Adipose tissue (tissue), 3 donors: ENCODE results near the gene KLRC2. TPM values are rescaled to one million over a fixed set of nuclear protein-coding genes. Genes with fewer than 3 reads are reported as not detected.
"Not testable (repeated sequence)": the region's sequence is repeated elsewhere in the genome, so short reads cannot be mapped to it uniquely, and the experiment has no call there.

Experiments
- H3K27ac ChIP-seq: one replicate; pipeline ENCODE4 v1.5.1; 2013; ENCODE audit warnings: low read depth, low read length
- WGBS, 3 donors: extraction: QIAGEN DNeasy Blood & Tissue Kit; methylation state at CpG; one replicate each; pipeline ENCODE4 v1.1.7; 2013; 5-methylcytosine and 5-hydroxymethylcytosine counted together
- polyA plus RNA-seq, 3 donors: library from polyadenylated mRNA; stranded (reverse); fragments of 200-250 nt; gene quantifications; one replicate each; pipeline ENCODE4 v1.2.3, GENCODE V29; 2013
- donor health status: healthy with polysubstance abuse.
- donor health status: Bipolar disorder and iron deficiency.
- donor health status: healthy.

Gene KLRC2
- under 1 TPM in 2 of 3 donors, not detected in 1; 0.06 to 0.30 TPM for polyA plus RNA-seq

- 23 to 44% (median 37%) methylated on average over 3 of the region's 3 CpGs for WGBS, 3 donors
- H3K27ac ChIP-seq: not testable (repeated sequence)
Measured at GRCh38 chr12:10435816-10436215, at the start of gene KLRC2. Gene KLRC2 (minus strand): TSS chr12:10436010. CDS start chr12:10435986, 24 bp downstream.

- WGBS, 3 donors: 38 to 71% (median 52%) methylated on average over 2 of the region's 2 CpGs
- not testable (repeated sequence) for H3K27ac ChIP-seq
Measured at GRCh38 chr12:10481901-10482300, 46.1 kb upstream of the KLRC2 start.

- H3K27ac ChIP-seq: not testable (repeated sequence)
- WGBS, 3 donors: 87 to 90% (median 88%) methylated on average over 5 of the region's 5 CpGs
Measured at GRCh38 chr12:10472808-10473207, 37.0 kb upstream of the KLRC2 start.

- no peak overlapping the region for H3K27ac ChIP-seq
- WGBS, 3 donors: 83 to 93% (median 86%) methylated on average over 1 of the region's 1 CpG
Measured at GRCh38 chr12:10469701-10470100, 33.9 kb upstream of the KLRC2 start.

- 82 to 90% (median 89%) methylated on average over 4 of the region's 4 CpGs for WGBS, 3 donors
- no peak overlapping the region for H3K27ac ChIP-seq
Measured at GRCh38 chr12:10466311-10466710, 30.5 kb upstream of the KLRC2 start.

GRCh38 chr12:10457760-10458159, 21.9 kb upstream of the KLRC2 start:
- WGBS, 3 donors: 83 to 94% (median 93%) methylated on average over 3 of the region's 3 CpGs
- no peak overlapping the region for H3K27ac ChIP-seq

GRCh38 chr12:10456856-10457255, 21.0 kb upstream of the KLRC2 start:
- H3K27ac ChIP-seq: no peak overlapping the region
- WGBS, 3 donors: 76 to 92% (median 91%) methylated on average over 2 of the region's 2 CpGs

- WGBS, 3 donors: 86 to 95% (median 89%) methylated on average over 1 of the region's 1 CpG
- no peak overlapping the region for H3K27ac ChIP-seq
Measured at GRCh38 chr12:10455766-10456165, 20.0 kb upstream of the KLRC2 start.

GRCh38 chr12:10454531-10454930, 18.7 kb upstream of the KLRC2 start:
- H3K27ac ChIP-seq: no peak overlapping the region
- WGBS, 3 donors: 45 to 60% (median 59%) methylated on average over 1 of the region's 1 CpG

- no peak within 1 kb of the TSS for H3K27ac ChIP-seq
- WGBS, 3 donors: 40 to 56% (median 49%) methylated on average over 2 of the region's 2 CpGs
Measured at GRCh38 chr12:10453156-10453555, 17.3 kb upstream of the KLRC2 start, which contains the start of gene KLRC1. Gene KLRC1 (minus strand): TSS chr12:10453377. CDS start chr12:10451156, 2,221 bp downstream.

- H3K27ac ChIP-seq: no peak overlapping the region
- 90 to 94% (median 93%) methylated on average over 4 of the region's 4 CpGs for WGBS, 3 donors
Measured at GRCh38 chr12:10448236-10448635, 12.4 kb upstream of the KLRC2 start.

- WGBS, 3 donors: 76 to 79% (median 79%) methylated on average over 5 of the region's 5 CpGs
- H3K27ac ChIP-seq: not testable (repeated sequence)
Measured at GRCh38 chr12:10446052-10446451, 10.2 kb upstream of the KLRC2 start.

- WGBS, 3 donors: 89 to 92% (median 91%) methylated on average over 8 of the region's 8 CpGs
- H3K27ac ChIP-seq: not testable (repeated sequence)
Measured at GRCh38 chr12:10441144-10441543, 5.3 kb upstream of the KLRC2 start.

- H3K27ac ChIP-seq: not testable (repeated sequence)
- WGBS, 3 donors: 64 to 75% (median 65%) methylated on average over 1 to 2 of the region's 2 CpGs
Measured at GRCh38 chr12:10439608-10440274, 3.9 kb upstream of the KLRC2 start.

GRCh38 chr12:10437601-10438000, 1.8 kb upstream of the KLRC2 start:
- 33 to 40% (median 40%) methylated on average over 1 of the region's 2 CpGs for WGBS, 3 donors
- not testable (repeated sequence) for H3K27ac ChIP-seq

GRCh38 chr12:10430623-10431022, 5.2 kb downstream of the KLRC2 start:
- whole genome bisulfite sequencing, 3 donors: 77 to 89% (median 83%) methylated on average over 4 of the region's 4 CpGs
- not testable (repeated sequence) for H3K27ac ChIP-seq

- WGBS, 3 donors: 84 to 94% (median 85%) methylated on average over 4 to 8 of the region's 8 CpGs
- not testable (repeated sequence) for H3K27ac ChIP-seq
Measured at GRCh38 chr12:10425938-10426337, 9.9 kb downstream of the KLRC2 start.

- not testable (repeated sequence) for H3K27ac ChIP-seq
- 80 to 92% (median 92%) methylated on average over 1 of the region's 1 CpG for WGBS, 3 donors
Measured at GRCh38 chr12:10424260-10424899, 11.4 kb downstream of the KLRC2 start.

GRCh38 chr12:10422159-10422558, 13.7 kb downstream of the KLRC2 start:
- WGBS, 3 donors: 20 to 59% (median 55%) methylated on average over 1 to 2 of the region's 3 CpGs
- H3K27ac ChIP-seq: not testable (repeated sequence)

GRCh38 chr12:10420334-10420733, 15.5 kb downstream of the KLRC2 start, which contains the start of gene KLRC3:
Gene KLRC3 (minus strand): TSS chr12:10420595. CDS start chr12:10420550, 45 bp downstream.
- H3K27ac ChIP-seq: not testable (repeated sequence)
- WGBS, 3 donors: 16 to 54% (median 19%) methylated on average over 1 of the region's 1 CpG
